HCT116 (cell line): ENCODE results near the gene ZNF790. TPM values are rescaled to one million over a fixed set of nuclear protein-coding genes. Genes with fewer than 3 reads are reported as not detected.
"Not testable (repeated sequence)": the region's sequence is repeated elsewhere in the genome, so short reads cannot be mapped to it uniquely, and the experiment has no call there.

ENCODE experiments used
- ATAC-seq: fragments of 200-7000 bp; cut with Tn5 transposase; 2 replicates; pipeline ENCODE4 v1.9.1; 2020; ENCODE audit warnings: mild to moderate bottlenecking, moderate library complexity
- BruUV-seq: library from RNA; stranded (reverse); fragments of 400-500 nt; replicated peaks from 2 replicates; lab custom pipeline; 2021; lab: Mats Ljungman, UMichigan
- CTCF ChIA-PET: fragments of 300-600 bp; sonication (Branson Sonifier 250); formaldehyde crosslinking; loops from one replicate; lab custom pipeline; 2021; ENCODE audit warnings: antibody characterized with exemption; lab: Charles Lee
- POLR2A ChIA-PET: fragments of 300-600, 350-600 bp; sonication (Branson Sonifier 250); formaldehyde crosslinking; loops from one replicate; lab custom pipeline; 2021; ENCODE audit warnings: antibody characterized with exemption; lab: Charles Lee
- RAD21 ChIA-PET, 2 experiments: fragments of 300-600 bp; sonication (Branson Sonifier 250); formaldehyde crosslinking; loops; one replicate each; lab custom pipeline; 2023; ENCODE audit warnings: low total read pairs in 2 of 2; ENCODE audit not compliant: uncharacterized antibody in 2 of 2, unreplicated experiment in 2 of 2, low non-redundant PET in 1 of 2; lab: Charles Lee
- DNase-seq: peaks from one replicate; pipeline ENCODE4 v3.0.0-alpha.2; 2010; ENCODE audit warnings: low read depth, low spot score
- H2AFZ ChIP-seq: fragments of 200-600 bp; shearing (Covaris generic), sonication (generic); 2 replicates; pipeline ENCODE4 v1.6.1; 2017; ENCODE audit warnings: low read depth, mixed run types, mixed read lengths, antibody characterized with exemption, low read length; ENCODE audit not compliant: poor library complexity, severe bottlenecking
- H3K27ac ChIP-seq: 2 replicates; pipeline ENCODE4 v1.5.1; 2012; ENCODE audit warnings: low read depth, low read length
- H3K27me3 ChIP-seq: fragments of 200-600 bp; sonication (generic); 2 replicates; pipeline ENCODE4 v1.6.1; 2016; ENCODE audit warnings: mixed run types, low read length, mixed read lengths; ENCODE audit not compliant: insufficient read depth
- H3K36me3 ChIP-seq, 2 experiments: fragments of 200-500 bp in 1 of 2; fragments of 200-600 bp in 1 of 2; sonication (Bioruptor generic) in 1 of 2; sonication (generic) in 1 of 2; 2 replicates each; pipeline versions ENCODE4 v1.5.1 to v1.6.1; 2014 to 2016; ENCODE audit warnings: low read length in 2 of 2, inconsistent platforms in 1 of 2, mixed read lengths in 1 of 2, mixed run types in 1 of 2; ENCODE audit not compliant: insufficient read depth in 2 of 2, control insufficient read depth in 1 of 2
- H3K4me1 ChIP-seq, 2 experiments: fragments of 200-600 bp in 1 of 2; sonication (generic) in 1 of 2; 2 replicates each; pipeline versions ENCODE4 v1.5.1 to v1.6.1; 2012 to 2017; ENCODE audit warnings: low read length in 2 of 2, inconsistent platforms in 1 of 2, mild to moderate bottlenecking in 1 of 2, mixed read lengths in 1 of 2, mixed run types in 1 of 2, moderate library complexity in 1 of 2; ENCODE audit not compliant: insufficient read depth in 2 of 2, control insufficient read depth in 1 of 2
- H3K4me2 ChIP-seq: fragments of 200-600 bp; sonication (generic); 2 replicates; pipeline ENCODE4 v1.6.1; 2017; ENCODE audit warnings: mixed run types, low read length, mixed read lengths
- H3K4me3 ChIP-seq, 2 experiments: fragments of 200-600 bp in 1 of 2; sonication (generic) in 1 of 2; replicated peaks in 1 of 2; 2 replicates each; pipeline ENCODE4 v1.5.1; 2011 to 2016; ENCODE audit warnings: low read length in 2 of 2, control low read depth in 1 of 2, low read depth in 1 of 2, mild to moderate bottlenecking in 1 of 2, mixed read lengths in 1 of 2, mixed run types in 1 of 2
- H3K79me2 ChIP-seq: fragments of 200-600 bp; sonication (generic); 2 replicates; pipeline ENCODE4 v1.6.1; 2017; ENCODE audit warnings: mild to moderate bottlenecking, mixed run types, low read length, moderate library complexity, mixed read lengths; ENCODE audit not compliant: insufficient read depth
- H3K9ac ChIP-seq: fragments of 200-600 bp; sonication (generic); 2 replicates; pipeline ENCODE4 v1.6.1; 2016; ENCODE audit warnings: low read length, mixed read lengths
- H3K9me2 ChIP-seq: fragments of 200-600 bp; sonication (generic), shearing (Covaris generic); 2 replicates; pipeline ENCODE4 v1.6.1; 2017; ENCODE audit warnings: mixed run types, mild to moderate bottlenecking, moderate library complexity; ENCODE audit not compliant: insufficient read depth
- H3K9me3 ChIP-seq, 2 experiments: fragments of 200-500 bp in 1 of 2; fragments of 200-600 bp in 1 of 2; sonication (Bioruptor generic) in 1 of 2; sonication (generic) in 1 of 2; 2 replicates each; pipeline ENCODE4 v1.6.1; 2014 to 2017; ENCODE audit warnings: low read length in 2 of 2, mixed read lengths in 2 of 2, inconsistent platforms in 1 of 2, low read depth in 1 of 2, mild to moderate bottlenecking in 1 of 2, mixed run types in 1 of 2, moderate library complexity in 1 of 2; ENCODE audit not compliant: control insufficient read depth in 1 of 2, insufficient read depth in 1 of 2
- H4K20me1 ChIP-seq: fragments of 200-600 bp; sonication (generic), shearing (Covaris generic); 2 replicates; pipeline ENCODE4 v1.6.1; 2017; ENCODE audit warnings: mixed run types, mild to moderate bottlenecking, moderate library complexity; ENCODE audit not compliant: insufficient read depth
- ATF3 ChIP-seq: IDR thresholded peaks from 2 replicates; pipeline ENCODE4 v1.6.1; 2012
- CEBPB ChIP-seq: IDR thresholded peaks from 2 replicates; pipeline ENCODE4 v1.6.1; 2012; ENCODE audit warnings: low read depth
- EGR1 ChIP-seq: IDR thresholded peaks from 2 replicates; pipeline ENCODE4 v1.6.1; 2012; ENCODE audit warnings: low read depth
- ELF1 ChIP-seq: IDR thresholded peaks from 2 replicates; pipeline ENCODE4 v1.6.1; 2012; ENCODE audit warnings: low read depth, borderline replicate concordance
- EZH2 ChIP-seq: fragments of 200-600 bp; sonication (generic); IDR thresholded peaks from 2 replicates; pipeline ENCODE4 v1.6.1; 2017; ENCODE audit warnings: antibody characterized with exemption, mixed run types
- EZH2phosphoT487 ChIP-seq: fragments of 200-600 bp; IDR thresholded peaks from 2 replicates; pipeline ENCODE4 v1.6.1; 2018; ENCODE audit warnings: antibody characterized with exemption, borderline replicate concordance
- FOSL1 ChIP-seq: IDR thresholded peaks from 2 replicates; pipeline ENCODE4 v1.6.1; 2012; ENCODE audit warnings: low read depth
- MAX ChIP-seq: IDR thresholded peaks from 2 replicates; pipeline ENCODE4 v1.6.1; 2012
- POLR2A ChIP-seq: IDR thresholded peaks from 2 replicates; pipeline ENCODE4 v1.7.0; 2011; ENCODE audit warnings: borderline replicate concordance; ENCODE audit not compliant: insufficient read depth, insufficient read length; ENCODE audit errors: extremely low read depth
- POLR2AphosphoS5 ChIP-seq: IDR thresholded peaks from 2 replicates; pipeline ENCODE4 v1.6.1; 2011; ENCODE audit warnings: mild to moderate bottlenecking, low read depth, low read length, moderate library complexity
- RAD21 ChIP-seq: IDR thresholded peaks from 2 replicates; pipeline ENCODE4 v1.6.1; 2012; ENCODE audit warnings: low read depth, mild to moderate bottlenecking
- REST ChIP-seq: IDR thresholded peaks from 2 replicates; pipeline ENCODE4 v1.6.1; 2012; ENCODE audit warnings: low read depth
- SP1 ChIP-seq: IDR thresholded peaks from 2 replicates; pipeline ENCODE4 v1.6.1; 2012; ENCODE audit warnings: low read depth
- SRF ChIP-seq: IDR thresholded peaks from 2 replicates; pipeline ENCODE4 v1.6.1; 2012; ENCODE audit warnings: low read depth
- YY1 ChIP-seq: IDR thresholded peaks from 2 replicates; pipeline ENCODE4 v1.6.1; 2011; ENCODE audit warnings: low read length, low read depth, moderate library complexity, mild to moderate bottlenecking; ENCODE audit not compliant: insufficient replicate concordance; ENCODE audit errors: extremely low read depth
- intact Hi-C: fragments of 100-400 bp; cut with micrococcal nuclease; formaldehyde crosslinking; loops from 2 replicates; pipeline ENCODE4 v1.10.0; 2022
- total RNA-seq: library from RNA; stranded (reverse); gene quantifications from one replicate; pipeline ENCODE4 v1.2.1, GENCODE V29; 2021; ENCODE audit not compliant: unreplicated experiment

Gene ZNF790
- total RNA-seq, 1 experiment from 2014 or later = 0.32 TPM

GRCh38 chr19:36796714-36796992 lies 41.5 kb downstream of the ZNF790 start (continued):
- TF ChIP-seq REST (no peak), POLR2A (no peak)

GRCh38 chr19:36791420-36792141 lies 46.6 kb downstream of the ZNF790 start:
- H3K36me3 ChIP-seq, BruUV-seq, ATAC-seq, H3K4me1 ChIP-seq, H3K27me3 ChIP-seq, H3K9me3 ChIP-seq, POLR2A ChIA-PET, RAD21 ChIA-PET, H3K79me2 ChIP-seq, intact Hi-C loops, H3K9me2 ChIP-seq, CTCF ChIA-PET, H3K9ac ChIP-seq, DNase-seq, H2AFZ ChIP-seq, H3K4me3 ChIP-seq, H4K20me1 ChIP-seq, H3K27ac ChIP-seq, H3K4me2 ChIP-seq: not testable (repeated sequence)

- Histone ChIP-seq H3K27ac (no peak overlapping the region), H3K27me3 (no peaks in the 10 kb centered on the region), H3K9me3 (peaks cover 7 to 14% of the 10 kb centered on the region in 2 experiments; a peak in 2 of 4 replicates), H3K4me1 (no peaks in the 10 kb centered on the region), H4K20me1 (no peaks in the 10 kb centered on the region), H3K36me3 (no peaks in the 10 kb centered on the region), H3K9ac (no peak overlapping the region), H3K4me3 (no peak overlapping the region), H3K4me2 (no peak overlapping the region), H3K9me2 (no peaks in the 10 kb centered on the region), H3K79me2 (no peaks in the 10 kb centered on the region), H2AFZ (no peak overlapping the region)
- intact Hi-C loops = no loop called here
- CTCF ChIA-PET = no interaction called here
- BruUV-seq = no TSS peak
- RAD21 ChIA-PET = no interaction called here
- POLR2A ChIA-PET = no interaction called here
- ATAC-seq = no peak
- no peak for DNase-seq
- TF ChIP-seq CEBPB (no peak), RAD21 (no peak), EZH2 (no peak), FOSL1 (no peak), ELF1 (no peak), EZH2phosphoT487 (no peak), ATF3 (no peak), MAX (no peak), SRF (no peak), EGR1 (no peak), POLR2AphosphoS5 (no peak), YY1 (no peak), SP1 (no peak)
Measured at GRCh38 chr19:36775768-36776167, 62.4 kb downstream of the ZNF790 start.
